SK-N-SH (cell line): Measurements from ENCODE around the gene SMPD4.
"Not testable (repeated sequence)": the region's sequence is repeated elsewhere in the genome, so short reads cannot be mapped to it uniquely, and the experiment has no call there.

ENCODE experiments used
- CTCF ChIP-seq: fragments of 200-600 bp; sonication (generic); IDR thresholded peaks from 2 replicates; pipeline ENCODE4 v1.6.1; 2017; ENCODE audit warnings: antibody characterized with exemption, mild to moderate bottlenecking, moderate library complexity
- ELF1 ChIP-seq: IDR thresholded peaks from 2 replicates; pipeline ENCODE4 v1.4.0; 2012
- EP300 ChIP-seq, 2 experiments: IDR thresholded peaks; 2 replicates each; pipeline versions ENCODE4 v1.4.0 to v1.6.1; 2012; ENCODE audit warnings: borderline replicate concordance in 1 of 2, low read depth in 1 of 2, low read length in 1 of 2
- SMC3 ChIP-seq: IDR thresholded peaks from 2 replicates; pipeline ENCODE4 v1.6.1; 2012; ENCODE audit warnings: low read depth, low read length, improper control_type of control experiment
- ZBTB33 ChIP-seq: IDR thresholded peaks from 2 replicates; pipeline ENCODE4 v1.4.0; 2012; ENCODE audit warnings: low read depth, borderline replicate concordance

- TF ChIP-seq CTCF; SMC3; ZBTB33; EP300 (IDR thresholded peaks at IDR 0.05; ENCODE audit: borderline replicate concordance in 1 of 2, low read depth in 1 of 2, low read length in 1 of 2); ELF1: not testable (repeated sequence)
These were observed 40.9 kb downstream of the SMPD4 start for GRCh38 chr2:130140516-130140915.
